Astrocyte (in vitro differentiated cells and primary cell): ENCODE data around the gene SLC9A6.

Experiments
- EZH2 ChIP-seq: IDR thresholded peaks from 2 replicates; pipeline ENCODE4 v1.6.1; 2012; ENCODE audit warnings: mild to moderate bottlenecking, low read length, inconsistent platforms; ENCODE audit not compliant: insufficient read depth
- TF ChIP-seq, protein P1 (sequence below): IDR thresholded peaks from 2 replicates; pipeline ENCODE4 v1.5.1; 2011; ENCODE audit warnings: low read depth, mild to moderate bottlenecking, inconsistent platforms, low read length, moderate library complexity; ENCODE audit not compliant: insufficient read depth

GRCh38 chrX:136015016-136015415 lies 29.8 kb downstream of the SLC9A6 start:
- TF ChIP-seq, protein P1, sequence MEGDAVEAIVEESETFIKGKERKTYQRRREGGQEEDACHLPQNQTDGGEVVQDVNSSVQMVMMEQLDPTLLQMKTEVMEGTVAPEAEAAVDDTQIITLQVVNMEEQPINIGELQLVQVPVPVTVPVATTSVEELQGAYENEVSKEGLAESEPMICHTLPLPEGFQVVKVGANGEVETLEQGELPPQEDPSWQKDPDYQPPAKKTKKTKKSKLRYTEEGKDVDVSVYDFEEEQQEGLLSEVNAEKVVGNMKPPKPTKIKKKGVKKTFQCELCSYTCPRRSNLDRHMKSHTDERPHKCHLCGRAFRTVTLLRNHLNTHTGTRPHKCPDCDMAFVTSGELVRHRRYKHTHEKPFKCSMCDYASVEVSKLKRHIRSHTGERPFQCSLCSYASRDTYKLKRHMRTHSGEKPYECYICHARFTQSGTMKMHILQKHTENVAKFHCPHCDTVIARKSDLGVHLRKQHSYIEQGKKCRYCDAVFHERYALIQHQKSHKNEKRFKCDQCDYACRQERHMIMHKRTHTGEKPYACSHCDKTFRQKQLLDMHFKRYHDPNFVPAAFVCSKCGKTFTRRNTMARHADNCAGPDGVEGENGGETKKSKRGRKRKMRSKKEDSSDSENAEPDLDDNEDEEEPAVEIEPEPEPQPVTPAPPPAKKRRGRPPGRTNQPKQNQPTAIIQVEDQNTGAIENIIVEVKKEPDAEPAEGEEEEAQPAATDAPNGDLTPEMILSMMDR = no peak
- no peak for TF ChIP-seq EZH2
